Colonic mucosa (tissue), 4 donors: ENCODE data around the gene ITGB3BP. TPM values are rescaled to one million over a fixed set of nuclear protein-coding genes. Genes with fewer than 3 reads are reported as not detected.
"Not testable (repeated sequence)": the region's sequence is repeated elsewhere in the genome, so short reads cannot be mapped to it uniquely, and the experiment has no call there.

Source experiments
- DNase-seq: peaks from one replicate; pipeline ENCODE4 v3.0.0-alpha.2; 2020
- H3K27ac ChIP-seq: fragments of 200-600 bp; one replicate; pipeline ENCODE4 v1.8.0; 2021
- H3K27me3 ChIP-seq: fragments of 200-600 bp; one replicate; pipeline ENCODE4 v1.8.0; 2021
- H3K36me3 ChIP-seq: fragments of 200-600 bp; one replicate; pipeline ENCODE4 v1.8.0; 2021
- H3K4me1 ChIP-seq: fragments of 200-600 bp; one replicate; pipeline ENCODE4 v1.8.0; 2021; ENCODE audit warnings: mild to moderate bottlenecking
- H3K4me3 ChIP-seq: fragments of 200-600 bp; one replicate; pipeline ENCODE4 v1.8.0; 2021
- H3K9ac ChIP-seq, 2 donors: one replicate each; pipeline ENCODE4 v1.7.0; 2013; ENCODE audit warnings: control low read depth in 2 of 2, low read depth in 2 of 2, low read length in 2 of 2
- H3K9me3 ChIP-seq: fragments of 200-600 bp; one replicate; pipeline ENCODE4 v1.8.0; 2021
- intact Hi-C: fragments of 100-400 bp; cut with DNase I; formaldehyde crosslinking; loops from one replicate; pipeline ENCODE4 v1.14.1; 2022
- total RNA-seq, 2 donors: library from RNA; stranded (reverse); fragmentation: NEBNext Ultra II Directional in 1 of 2; extraction: Animal tissue kit (Norgen Biotek cat#: 25700) in 1 of 2; gene quantifications; one replicate each; pipeline ENCODE4 v1.2.1, GENCODE V29; 2021
- TF ChIP-seq, protein P1 (sequence below): fragments of 200-600 bp; IDR thresholded peaks from one replicate; pipeline ENCODE4 v1.8.0; 2022; ENCODE audit warnings: antibody characterized with exemption, mild to moderate bottlenecking
- donor health status: healthy.
- donor health status: DM: no; HTN: no; CAD: no.
- donor health status: DM: no; HTN: no; CAD: no.

The ITGB3BP gene
- total RNA-seq, 2 donors from 2014 or later, result 14.5 to 19.7 TPM

DNA sequence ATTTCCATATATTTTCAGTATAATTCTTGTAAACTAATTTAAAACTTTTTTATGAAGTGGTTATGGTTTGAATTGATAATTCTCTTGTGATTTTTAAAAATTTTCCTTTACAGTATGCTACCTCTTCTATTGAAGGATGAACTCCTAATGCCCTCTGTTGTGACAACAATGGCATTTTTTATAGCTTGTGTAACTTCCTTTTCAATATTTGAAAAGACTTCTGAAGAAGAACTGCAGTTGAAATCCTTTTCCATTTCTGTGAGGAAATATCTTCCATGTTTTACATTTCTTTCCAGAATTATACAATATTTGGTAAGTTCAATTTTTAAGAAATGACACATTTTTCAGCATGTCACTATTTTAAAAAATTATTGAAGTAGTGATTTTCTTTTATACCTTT lies 94.2 kb downstream of the ITGB3BP start:
- Histone ChIP-seq H3K9me3 (no peaks in the 10 kb centered on the region), H3K36me3 (no peaks in the 10 kb centered on the region), H3K9ac (no peak overlapping the region), H3K27ac (no peak overlapping the region), H3K27me3 (no peaks in the 10 kb centered on the region), H3K4me3 (no peak overlapping the region), H3K4me1 (no peaks in the 10 kb centered on the region)
- no peak for DNase-seq
- intact Hi-C loops, result no loop called here
- TF ChIP-seq, protein P1, sequence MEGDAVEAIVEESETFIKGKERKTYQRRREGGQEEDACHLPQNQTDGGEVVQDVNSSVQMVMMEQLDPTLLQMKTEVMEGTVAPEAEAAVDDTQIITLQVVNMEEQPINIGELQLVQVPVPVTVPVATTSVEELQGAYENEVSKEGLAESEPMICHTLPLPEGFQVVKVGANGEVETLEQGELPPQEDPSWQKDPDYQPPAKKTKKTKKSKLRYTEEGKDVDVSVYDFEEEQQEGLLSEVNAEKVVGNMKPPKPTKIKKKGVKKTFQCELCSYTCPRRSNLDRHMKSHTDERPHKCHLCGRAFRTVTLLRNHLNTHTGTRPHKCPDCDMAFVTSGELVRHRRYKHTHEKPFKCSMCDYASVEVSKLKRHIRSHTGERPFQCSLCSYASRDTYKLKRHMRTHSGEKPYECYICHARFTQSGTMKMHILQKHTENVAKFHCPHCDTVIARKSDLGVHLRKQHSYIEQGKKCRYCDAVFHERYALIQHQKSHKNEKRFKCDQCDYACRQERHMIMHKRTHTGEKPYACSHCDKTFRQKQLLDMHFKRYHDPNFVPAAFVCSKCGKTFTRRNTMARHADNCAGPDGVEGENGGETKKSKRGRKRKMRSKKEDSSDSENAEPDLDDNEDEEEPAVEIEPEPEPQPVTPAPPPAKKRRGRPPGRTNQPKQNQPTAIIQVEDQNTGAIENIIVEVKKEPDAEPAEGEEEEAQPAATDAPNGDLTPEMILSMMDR, result no peak

DNA sequence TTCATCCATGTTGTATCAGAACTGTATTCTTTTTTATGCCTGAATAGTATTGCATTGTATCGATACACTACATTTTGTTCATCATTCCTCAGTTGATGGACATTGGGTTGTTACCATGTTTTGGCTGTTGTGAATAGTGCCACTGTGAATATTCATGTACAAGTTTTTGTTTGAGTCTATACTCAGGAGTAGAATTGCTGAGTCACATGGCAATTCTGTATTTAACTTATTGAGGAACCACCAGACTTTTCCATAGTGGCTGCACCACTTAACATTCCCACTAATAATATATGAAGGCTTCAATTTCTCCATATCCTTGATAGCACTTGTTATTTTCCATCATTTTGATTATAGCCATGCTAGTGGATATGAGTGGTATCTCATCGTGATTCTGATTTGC lies 99.4 kb downstream of the ITGB3BP start:
- no peak overlapping the region for H3K4me3 ChIP-seq
- H3K36me3 ChIP-seq, result no peaks in the 10 kb centered on the region
- intact Hi-C loops, result no loop called here
- DNase-seq, result no peak
- TF ChIP-seq, protein P1, result no peak
- H3K9ac ChIP-seq, result no peak overlapping the region
- H3K9me3 ChIP-seq, result no peaks in the 10 kb centered on the region
- no peak overlapping the region for H3K27ac ChIP-seq
- no peaks in the 10 kb centered on the region for H3K4me1 ChIP-seq
- H3K27me3 ChIP-seq, result no peaks in the 10 kb centered on the region

DNA sequence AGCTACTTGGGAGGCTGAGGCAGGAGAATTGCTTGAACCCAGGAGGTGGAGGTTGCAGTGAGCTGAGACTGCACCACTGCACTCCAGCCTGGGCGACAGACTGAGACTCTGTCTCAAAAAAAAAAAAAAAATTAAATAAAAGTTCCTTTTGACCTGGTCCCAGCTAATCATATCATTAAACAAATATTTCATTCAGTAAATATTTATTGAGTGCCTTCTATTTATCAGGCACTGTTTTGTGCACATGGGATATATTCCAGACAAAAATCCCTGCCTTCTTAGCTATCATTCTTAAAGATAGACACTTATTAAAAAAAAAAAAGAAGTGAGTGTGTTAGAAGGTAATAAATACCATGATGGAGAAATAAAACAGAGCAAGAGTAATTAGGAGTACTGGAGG lies 102.3 kb downstream of the ITGB3BP start:
- intact Hi-C loops, H3K4me3 ChIP-seq, H3K4me1 ChIP-seq, H3K36me3 ChIP-seq, DNase-seq, H3K9me3 ChIP-seq, H3K9ac ChIP-seq, H3K27ac ChIP-seq, H3K27me3 ChIP-seq: not testable (repeated sequence)

DNA sequence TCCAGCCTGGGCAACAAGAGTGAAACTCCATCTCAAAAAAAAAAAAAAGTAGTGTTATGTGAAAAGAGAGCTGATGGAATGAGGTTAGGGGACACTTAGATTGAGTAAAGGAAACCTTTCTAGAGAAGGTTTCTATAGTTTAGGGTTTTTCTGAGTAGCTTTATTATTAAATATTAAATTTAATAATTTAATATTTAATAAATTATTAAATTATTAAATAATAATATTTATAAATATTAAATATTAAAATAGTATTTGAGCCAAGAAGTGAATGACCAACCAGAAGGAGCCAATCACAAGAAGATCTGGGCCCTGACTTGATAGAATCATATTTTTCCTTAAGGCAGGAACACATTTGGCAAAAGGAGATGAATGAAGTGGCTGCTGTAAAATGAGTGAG lies 104.9 kb downstream of the ITGB3BP start:
- H3K4me1 ChIP-seq, result no peaks in the 10 kb centered on the region
- no peak for DNase-seq
- H3K9ac ChIP-seq, result no peak overlapping the region
- no peak overlapping the region for H3K4me3 ChIP-seq
- TF ChIP-seq, protein P1, result no peak
- no peaks in the 10 kb centered on the region for H3K9me3 ChIP-seq
- intact Hi-C loops, result no loop called here
- no peaks in the 10 kb centered on the region for H3K27me3 ChIP-seq
- no peak overlapping the region for H3K27ac ChIP-seq
- H3K36me3 ChIP-seq, result no peaks in the 10 kb centered on the region

DNA sequence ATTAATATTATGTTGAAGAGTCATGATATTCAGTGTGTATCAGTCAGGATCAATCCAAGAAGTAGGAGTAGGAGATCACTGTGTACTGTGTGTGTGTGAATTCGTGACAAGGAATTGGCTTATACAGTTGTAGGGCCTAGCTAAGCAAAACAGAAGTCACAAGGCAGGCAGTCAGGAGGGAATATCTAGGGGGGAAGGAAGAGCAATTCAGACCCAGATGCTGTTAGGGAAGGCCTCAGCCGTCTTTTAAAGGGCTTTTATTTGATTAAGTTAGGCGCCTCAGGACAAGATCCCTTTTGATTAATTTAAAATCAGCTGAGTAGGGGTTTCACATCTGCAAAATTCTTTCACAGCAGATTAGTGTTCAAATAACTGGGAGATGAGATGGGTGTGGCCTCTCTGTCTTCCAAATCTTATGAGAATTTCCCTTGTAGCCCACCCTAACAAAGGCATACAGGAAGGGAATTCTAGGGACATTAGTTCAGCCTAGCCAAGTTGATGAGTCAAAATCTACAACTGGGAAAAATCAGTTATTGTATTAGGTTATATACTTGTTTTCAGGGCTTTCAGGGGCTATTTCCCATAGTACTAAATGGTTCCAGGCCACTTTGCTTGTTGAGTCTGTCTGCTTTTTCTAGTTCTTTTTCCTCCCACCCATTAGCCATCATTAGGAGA lies 108.2 kb downstream of the ITGB3BP start:
- Histone ChIP-seq H3K4me3 (no peak overlapping the region), H3K9ac (no peak overlapping the region), H3K27me3 (no peaks in the 10 kb centered on the region), H3K9me3 (no peaks in the 10 kb centered on the region), H3K4me1 (no peaks in the 10 kb centered on the region), H3K36me3 (no peaks in the 10 kb centered on the region), H3K27ac (no peak overlapping the region)
- TF ChIP-seq, protein P1, result no peak
- intact Hi-C loops, result no loop called here
- DNase-seq, result no peak

DNA sequence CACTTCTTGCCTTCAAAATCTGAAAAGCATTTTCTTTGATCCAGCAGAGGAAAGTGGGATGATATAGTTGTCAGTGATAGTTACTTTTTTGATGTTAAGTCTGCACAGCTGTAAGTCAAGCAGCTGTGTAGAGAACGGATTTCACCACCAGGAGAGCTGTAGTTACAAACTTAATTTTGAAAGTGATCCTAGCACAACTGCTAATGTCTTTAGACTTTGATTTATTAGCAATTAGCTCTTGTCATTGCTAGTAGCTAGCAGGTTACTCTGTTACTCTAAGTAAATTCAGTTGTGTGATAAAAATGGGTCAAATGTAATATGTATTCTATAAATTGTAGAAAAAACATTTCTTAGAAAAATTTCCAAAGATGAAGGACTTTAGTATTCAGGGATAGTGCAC lies 109.6 kb downstream of the ITGB3BP start:
- Histone ChIP-seq H3K36me3 (no peaks in the 10 kb centered on the region), H3K4me1 (no peaks in the 10 kb centered on the region), H3K9me3 (no peaks in the 10 kb centered on the region), H3K4me3 (no peak overlapping the region), H3K9ac (no peak overlapping the region), H3K27me3 (no peaks in the 10 kb centered on the region), H3K27ac (no peak overlapping the region)
- intact Hi-C loops, result no loop called here
- DNase-seq, result no peak
- TF ChIP-seq, protein P1, result no peak
